ENCODE data around the gene SNRPD3.
A peak's percentile ranks its signal among the peaks of the same experiment; 100 is the strongest.
"Not testable (repeated sequence)": the region's sequence is repeated elsewhere in the genome, so short reads cannot be mapped to it uniquely, and the experiment has no call there.

The SNRPD3 gene

GRCh38 chr22:24548812-24549211, 7.0 kb upstream of the SNRPD3 start:
- no peak for DNase-seq (ENCODE audit: low spot score)
- TF ChIP-seq, protein P1, sequence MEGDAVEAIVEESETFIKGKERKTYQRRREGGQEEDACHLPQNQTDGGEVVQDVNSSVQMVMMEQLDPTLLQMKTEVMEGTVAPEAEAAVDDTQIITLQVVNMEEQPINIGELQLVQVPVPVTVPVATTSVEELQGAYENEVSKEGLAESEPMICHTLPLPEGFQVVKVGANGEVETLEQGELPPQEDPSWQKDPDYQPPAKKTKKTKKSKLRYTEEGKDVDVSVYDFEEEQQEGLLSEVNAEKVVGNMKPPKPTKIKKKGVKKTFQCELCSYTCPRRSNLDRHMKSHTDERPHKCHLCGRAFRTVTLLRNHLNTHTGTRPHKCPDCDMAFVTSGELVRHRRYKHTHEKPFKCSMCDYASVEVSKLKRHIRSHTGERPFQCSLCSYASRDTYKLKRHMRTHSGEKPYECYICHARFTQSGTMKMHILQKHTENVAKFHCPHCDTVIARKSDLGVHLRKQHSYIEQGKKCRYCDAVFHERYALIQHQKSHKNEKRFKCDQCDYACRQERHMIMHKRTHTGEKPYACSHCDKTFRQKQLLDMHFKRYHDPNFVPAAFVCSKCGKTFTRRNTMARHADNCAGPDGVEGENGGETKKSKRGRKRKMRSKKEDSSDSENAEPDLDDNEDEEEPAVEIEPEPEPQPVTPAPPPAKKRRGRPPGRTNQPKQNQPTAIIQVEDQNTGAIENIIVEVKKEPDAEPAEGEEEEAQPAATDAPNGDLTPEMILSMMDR (IDR thresholded peaks at IDR 0.05), result no peak
- Histone ChIP-seq H3K4me3 (no peak overlapping the region), H3K27ac (no peak overlapping the region)

GRCh38 chr22:24550028-24550901, 5.5 kb upstream of the SNRPD3 start:
- no peak overlapping the region for H3K4me3 ChIP-seq
- no peak for DNase-seq (ENCODE audit: low spot score)
- peak overlapping the region in 1 of 2 donors; percentile 9 for H3K27ac ChIP-seq
- TF ChIP-seq, protein P1 (IDR thresholded peaks at IDR 0.05), result no peak

DNA sequence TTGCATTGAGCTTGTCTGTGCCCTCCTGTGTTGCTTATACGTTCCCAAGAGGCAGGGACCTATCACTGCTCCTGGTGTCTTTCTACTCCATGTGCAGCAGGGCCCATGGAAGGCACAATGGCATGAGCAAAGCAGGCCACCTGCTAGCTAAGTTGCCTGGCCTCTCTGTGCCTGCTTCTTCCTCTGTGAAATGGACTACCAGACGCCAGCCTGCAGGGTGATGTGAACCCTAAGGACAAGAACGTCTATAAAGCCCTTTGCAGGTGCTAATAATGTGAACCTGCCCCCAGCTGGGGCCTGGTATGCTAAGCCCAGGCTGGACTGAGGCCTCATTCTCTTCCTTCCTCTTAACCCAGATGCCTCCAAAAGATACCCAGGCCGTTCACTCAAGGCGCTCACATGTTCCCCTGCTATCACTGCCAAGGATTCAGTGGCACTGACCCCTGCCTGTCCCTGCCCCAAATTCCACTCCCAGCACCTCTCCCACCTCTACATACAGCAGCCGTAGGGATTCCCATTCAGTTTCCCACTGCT, 4.8 kb upstream of the SNRPD3 start:
- no peak for DNase-seq (ENCODE audit: low spot score)
- H3K4me3 ChIP-seq, result no peak overlapping the region
- TF ChIP-seq, protein P1 (IDR thresholded peaks at IDR 0.05), result no peak
- no peak overlapping the region for H3K27ac ChIP-seq

DNA sequence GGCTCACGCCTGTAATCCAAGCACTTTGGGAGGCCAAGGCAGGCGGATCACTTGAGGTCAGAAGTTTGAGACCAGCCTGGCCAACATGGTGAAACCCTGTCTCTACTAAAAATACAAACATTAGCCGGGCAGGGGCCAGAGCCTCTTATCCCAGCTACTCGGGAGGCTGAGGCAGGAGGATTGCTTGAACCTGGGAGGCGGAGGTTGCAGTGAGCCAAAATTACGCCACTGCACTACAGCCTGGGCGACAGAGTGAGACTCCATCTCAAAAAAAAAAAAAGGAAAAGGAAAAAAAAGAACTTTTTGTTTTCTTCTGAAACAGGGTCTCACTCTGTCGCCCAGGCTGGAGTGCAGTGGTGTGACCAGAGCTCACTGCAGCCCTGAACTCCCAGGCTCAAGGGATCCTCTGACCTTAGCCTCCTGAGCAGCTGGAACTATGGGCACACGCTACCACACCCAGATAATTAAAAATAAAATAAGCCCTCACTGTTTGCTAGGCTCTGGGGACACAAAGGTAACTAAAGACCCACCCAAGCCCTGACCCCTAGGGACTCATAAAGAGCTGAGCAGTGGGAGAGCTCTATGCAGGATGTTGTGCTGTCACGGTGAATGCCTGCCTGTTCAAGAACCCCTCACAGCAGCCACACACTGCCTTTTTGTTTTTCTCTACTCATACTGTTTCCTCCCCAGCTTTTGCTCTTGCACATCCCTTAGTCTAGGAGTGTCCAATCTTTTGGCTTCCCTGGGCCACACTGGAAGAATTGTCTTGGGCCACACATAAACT, 3.1 kb upstream of the SNRPD3 start:
- DNase-seq (ENCODE audit: low spot score); H3K27ac ChIP-seq; H3K4me3 ChIP-seq: not testable (repeated sequence)

DNA sequence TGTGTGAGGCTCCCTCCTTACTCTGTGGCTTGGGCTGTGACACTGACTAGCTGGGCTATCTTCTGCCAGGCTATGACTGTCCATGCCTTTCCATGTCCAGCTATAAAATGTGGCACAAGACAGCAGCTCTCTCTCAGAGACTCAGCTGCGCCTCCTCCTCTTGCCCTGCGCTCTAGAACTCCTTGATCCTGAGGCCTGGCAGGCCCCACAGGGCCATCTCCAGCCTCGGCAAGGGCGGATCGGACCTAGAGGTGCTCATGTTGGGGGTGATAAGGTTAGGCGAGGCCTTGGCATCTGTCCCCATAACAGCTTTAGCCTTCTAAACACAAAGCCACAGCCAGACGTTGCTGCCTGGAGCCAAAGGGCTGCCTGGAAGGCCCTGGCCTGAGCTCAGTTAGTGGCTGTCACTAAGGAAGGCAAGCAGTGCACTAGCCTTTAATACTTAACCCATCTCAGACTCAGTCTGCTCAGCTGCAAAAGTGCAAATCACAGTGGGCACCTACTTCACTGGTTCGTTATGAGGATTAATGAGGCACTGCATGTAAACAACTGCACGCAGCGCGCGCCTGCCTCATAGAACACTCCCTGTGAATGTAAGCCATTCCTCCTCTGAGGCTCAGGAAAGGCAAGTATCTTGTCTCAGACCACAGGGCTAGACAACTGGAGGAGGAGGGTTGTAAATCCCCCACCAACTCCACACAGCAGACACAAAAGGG, 2.0 kb upstream of the SNRPD3 start:
- H3K27ac ChIP-seq, result peak overlapping the region; percentile 89 to 97
- TF ChIP-seq, protein P1 (IDR thresholded peaks at IDR 0.05), result no peak
- no peak for DNase-seq (ENCODE audit: low spot score)
- peak overlapping the region; percentile 100 for H3K4me3 ChIP-seq

GRCh38 chr22:24554313-24555164, 1.3 kb upstream of the SNRPD3 start, which contains the start of gene GUCD1:
Gene GUCD1, minus strand, starts transcription at chr22:24555138. Its CDS starts 147 bp downstream, at chr22:24554991.
- Histone ChIP-seq H3K4me3 (peak within 1 kb of the TSS; percentile 100), H3K27ac (peak within 1 kb of the TSS; percentile 97 to 98)
- no peak for DNase-seq (ENCODE audit: low spot score)
- TF ChIP-seq, protein P1 (IDR thresholded peaks at IDR 0.05), result no peak
